Glutamatergic neuron (in vitro differentiated cells): ENCODE results near the gene NAV2. TPM values are rescaled to one million over a fixed set of nuclear protein-coding genes. Genes with fewer than 3 reads are reported as not detected.
A peak's percentile ranks its signal among the peaks of the same experiment; 100 is the strongest.
"Not testable (repeated sequence)": the region's sequence is repeated elsewhere in the genome, so short reads cannot be mapped to it uniquely, and the experiment has no call there.

Experiments
- DNase-seq: peaks from one replicate; pipeline ENCODE4 v3.0.0; 2022
- H3K27ac Mint-ChIP-seq: one replicate; pipeline ENCODE4 v1.8.0; 2020; ENCODE audit warnings: mild to moderate bottlenecking, mixed read lengths, inconsistent platforms; ENCODE audit not compliant: unreplicated experiment
- H3K27me3 Mint-ChIP-seq: one replicate; pipeline ENCODE4 v1.8.0; 2020; ENCODE audit warnings: mild to moderate bottlenecking, moderate library complexity, mixed read lengths, inconsistent platforms; ENCODE audit not compliant: unreplicated experiment
- H3K36me3 Mint-ChIP-seq: one replicate; pipeline ENCODE4 v1.8.0; 2020; ENCODE audit warnings: mild to moderate bottlenecking, mixed read lengths, inconsistent platforms; ENCODE audit not compliant: unreplicated experiment
- H3K4me1 Mint-ChIP-seq: one replicate; pipeline ENCODE4 v1.8.0; 2020; ENCODE audit warnings: mild to moderate bottlenecking, low read depth, mixed read lengths, inconsistent platforms; ENCODE audit not compliant: unreplicated experiment
- H3K4me3 Mint-ChIP-seq: one replicate; pipeline ENCODE4 v1.8.0; 2020; ENCODE audit warnings: mild to moderate bottlenecking, mixed read lengths, inconsistent platforms; ENCODE audit not compliant: unreplicated experiment
- H3K9me3 Mint-ChIP-seq: one replicate; pipeline ENCODE4 v1.8.0; 2020; ENCODE audit warnings: mild to moderate bottlenecking, moderate library complexity, mixed read lengths, inconsistent platforms; ENCODE audit not compliant: unreplicated experiment
- total RNA-seq: library from RNA; stranded (reverse); fragmentation: NEBNext Ultra II Directional; extraction: Animal tissue kit (Norgen Biotek cat#: 25700); gene quantifications from one replicate; pipeline ENCODE4 v1.2.1, GENCODE V29; 2021; ENCODE audit not compliant: unreplicated experiment
- TF ChIP-seq, protein P1 (sequence below): fragments of 200-600 bp; sonication (generic); IDR thresholded peaks from one replicate; pipeline ENCODE4 v1.5.0; 2021; ENCODE audit not compliant: partially characterized antibody, unreplicated experiment

The NAV2 gene
- total RNA-seq, 1 donor from 2014 or later = 117 TPM

DNA sequence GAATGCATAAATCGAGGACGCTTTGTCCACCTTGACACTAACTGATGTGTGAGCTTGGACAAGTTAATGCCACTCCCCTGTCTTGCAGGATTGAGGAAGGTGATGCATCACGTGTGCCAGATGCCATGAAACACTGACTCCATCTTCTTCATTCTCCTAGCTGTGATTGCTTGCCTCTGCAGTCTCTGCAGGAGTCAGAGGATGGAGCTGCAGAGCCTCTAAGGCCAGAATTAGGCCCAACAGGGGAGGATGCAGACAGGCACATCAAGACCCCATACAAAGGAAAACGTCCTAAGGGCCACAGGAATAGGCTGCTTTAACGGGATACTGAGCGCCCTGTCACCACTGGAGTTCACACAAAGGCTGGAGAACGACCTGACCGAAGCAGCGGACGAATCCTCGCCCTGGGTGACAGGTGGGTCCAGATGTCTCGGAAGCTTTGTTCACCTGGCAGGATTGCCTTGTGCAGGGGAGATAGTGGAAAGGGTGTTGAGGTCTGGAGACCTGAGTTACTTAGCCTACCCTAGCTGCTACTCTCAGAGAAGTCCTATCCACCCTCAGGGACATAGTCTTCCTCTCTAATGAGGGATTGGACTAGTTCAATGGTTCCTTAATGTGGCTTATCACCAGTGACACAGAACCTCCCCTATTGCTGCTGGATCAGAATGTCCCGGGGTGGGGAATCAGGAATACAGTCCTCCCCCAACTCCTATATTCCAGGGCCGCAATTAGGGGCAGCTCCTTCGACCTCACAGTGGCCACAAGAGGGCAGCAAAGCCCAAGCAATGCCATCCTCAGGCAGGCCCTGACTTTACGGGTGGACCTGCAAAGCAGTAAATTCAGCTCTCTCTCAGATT lies 415.3 kb downstream of the NAV2 start:
- TF ChIP-seq, protein P1, sequence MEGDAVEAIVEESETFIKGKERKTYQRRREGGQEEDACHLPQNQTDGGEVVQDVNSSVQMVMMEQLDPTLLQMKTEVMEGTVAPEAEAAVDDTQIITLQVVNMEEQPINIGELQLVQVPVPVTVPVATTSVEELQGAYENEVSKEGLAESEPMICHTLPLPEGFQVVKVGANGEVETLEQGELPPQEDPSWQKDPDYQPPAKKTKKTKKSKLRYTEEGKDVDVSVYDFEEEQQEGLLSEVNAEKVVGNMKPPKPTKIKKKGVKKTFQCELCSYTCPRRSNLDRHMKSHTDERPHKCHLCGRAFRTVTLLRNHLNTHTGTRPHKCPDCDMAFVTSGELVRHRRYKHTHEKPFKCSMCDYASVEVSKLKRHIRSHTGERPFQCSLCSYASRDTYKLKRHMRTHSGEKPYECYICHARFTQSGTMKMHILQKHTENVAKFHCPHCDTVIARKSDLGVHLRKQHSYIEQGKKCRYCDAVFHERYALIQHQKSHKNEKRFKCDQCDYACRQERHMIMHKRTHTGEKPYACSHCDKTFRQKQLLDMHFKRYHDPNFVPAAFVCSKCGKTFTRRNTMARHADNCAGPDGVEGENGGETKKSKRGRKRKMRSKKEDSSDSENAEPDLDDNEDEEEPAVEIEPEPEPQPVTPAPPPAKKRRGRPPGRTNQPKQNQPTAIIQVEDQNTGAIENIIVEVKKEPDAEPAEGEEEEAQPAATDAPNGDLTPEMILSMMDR = peak; percentile 87
- DNase-seq = peak; percentile 94
- no peak overlapping the region for H3K4me3 Mint-ChIP-seq
- H3K9me3 Mint-ChIP-seq = no peaks in the 10 kb centered on the region
- H3K27ac Mint-ChIP-seq = no peak overlapping the region
- no peaks in the 10 kb centered on the region for H3K36me3 Mint-ChIP-seq
- H3K4me1 Mint-ChIP-seq = no peaks in the 10 kb centered on the region
- H3K27me3 Mint-ChIP-seq = peaks cover 3% of the 10 kb centered on the region

DNA sequence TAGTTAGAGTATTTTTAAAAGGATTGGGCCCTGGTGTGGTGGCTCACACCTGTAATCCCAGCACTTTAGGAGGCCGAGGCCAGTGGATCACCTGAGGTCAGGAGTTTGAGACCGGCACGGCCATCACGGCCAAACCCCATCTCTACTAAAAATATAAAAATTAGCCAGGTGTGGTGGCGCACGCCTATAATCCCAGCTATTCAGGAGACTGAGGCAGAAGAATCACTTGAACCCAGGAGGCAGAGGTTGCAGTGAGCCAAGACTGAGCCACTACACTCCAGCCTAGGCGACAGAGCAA lies 415.8 kb downstream of the NAV2 start:
- H3K9me3 Mint-ChIP-seq, H3K27me3 Mint-ChIP-seq, H3K36me3 Mint-ChIP-seq, H3K27ac Mint-ChIP-seq, DNase-seq, H3K4me1 Mint-ChIP-seq, H3K4me3 Mint-ChIP-seq: not testable (repeated sequence)
- TF ChIP-seq, protein P1 = peak; percentile 6

DNA sequence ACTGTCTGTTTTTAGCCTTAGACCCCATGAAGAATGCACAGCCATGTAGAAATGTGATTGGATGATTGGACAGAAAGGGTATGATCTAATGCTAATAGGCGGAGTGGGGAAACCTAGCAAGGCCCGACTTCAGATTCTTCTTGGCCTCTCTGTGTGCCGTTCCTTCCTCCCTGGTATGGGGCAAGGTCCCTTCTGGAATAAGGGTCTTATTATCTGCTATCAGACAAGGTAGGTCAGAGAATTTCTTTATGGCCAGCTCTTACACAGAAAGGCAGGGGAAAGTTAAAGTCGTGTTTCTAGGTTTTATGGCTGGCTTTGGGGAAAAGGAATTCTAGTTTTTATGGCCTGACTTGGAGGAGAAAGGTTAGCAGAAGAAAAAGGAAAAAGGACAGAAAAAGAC lies 417.0 kb downstream of the NAV2 start:
- TF ChIP-seq, protein P1 = no peak
- Mint-ChIP-seq H3K27ac (no peak overlapping the region), H3K36me3 (no peaks in the 10 kb centered on the region), H3K9me3 (no peaks in the 10 kb centered on the region), H3K4me3 (no peak overlapping the region), H3K27me3 (peaks cover 5% of the 10 kb centered on the region), H3K4me1 (no peaks in the 10 kb centered on the region)
- DNase-seq = no peak

DNA sequence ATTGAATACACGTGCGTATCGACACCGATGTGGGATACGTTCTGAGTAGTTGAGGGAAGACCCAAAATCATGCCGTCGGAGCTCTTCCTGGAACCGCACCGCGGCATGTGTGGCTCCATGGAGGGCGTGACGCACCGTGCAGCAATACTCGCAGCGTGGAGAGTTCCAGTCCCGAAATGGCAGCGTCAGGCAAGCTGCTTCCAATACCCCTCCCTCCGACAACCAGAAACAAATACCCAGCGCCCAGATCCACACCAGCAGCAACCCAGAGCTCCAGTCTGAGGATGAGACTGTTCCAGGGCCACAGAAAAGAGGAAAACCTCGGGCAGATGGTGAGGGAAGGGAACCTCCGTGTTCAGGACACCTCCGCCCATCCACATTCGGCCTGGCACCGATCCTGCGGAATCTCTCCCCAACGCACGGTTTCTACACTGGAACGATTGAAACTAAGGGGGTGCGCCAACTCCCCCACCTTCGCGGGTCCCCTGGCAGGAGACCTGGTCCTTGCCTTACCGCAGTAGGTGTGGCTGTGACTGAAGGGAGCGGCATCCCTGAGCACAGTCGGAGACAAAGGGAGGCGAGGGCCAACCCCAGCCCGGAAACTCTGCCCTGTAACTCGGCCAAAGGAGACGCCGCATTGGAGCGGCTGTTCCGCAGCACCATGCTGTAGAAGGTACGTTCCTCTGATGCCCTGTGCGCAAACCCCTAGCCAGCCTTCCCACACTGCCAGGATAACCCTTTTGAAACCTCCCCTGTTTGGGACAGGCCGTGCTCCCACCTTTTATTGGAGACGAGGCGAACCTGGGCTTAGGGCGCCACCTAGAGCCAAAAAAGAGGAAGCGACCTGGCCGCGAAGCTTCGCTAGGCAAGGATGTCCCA lies 419.4 kb downstream of the NAV2 start:
- peak; percentile 79 for DNase-seq
- Mint-ChIP-seq H3K36me3 (no peaks in the 10 kb centered on the region), H3K27ac (peak overlapping the region; percentile 69), H3K4me1 (no peaks in the 10 kb centered on the region), H3K4me3 (peak overlapping the region; percentile 86), H3K27me3 (peaks cover 5% of the 10 kb centered on the region), H3K9me3 (no peaks in the 10 kb centered on the region)
- TF ChIP-seq, protein P1 = peak; percentile 92

DNA sequence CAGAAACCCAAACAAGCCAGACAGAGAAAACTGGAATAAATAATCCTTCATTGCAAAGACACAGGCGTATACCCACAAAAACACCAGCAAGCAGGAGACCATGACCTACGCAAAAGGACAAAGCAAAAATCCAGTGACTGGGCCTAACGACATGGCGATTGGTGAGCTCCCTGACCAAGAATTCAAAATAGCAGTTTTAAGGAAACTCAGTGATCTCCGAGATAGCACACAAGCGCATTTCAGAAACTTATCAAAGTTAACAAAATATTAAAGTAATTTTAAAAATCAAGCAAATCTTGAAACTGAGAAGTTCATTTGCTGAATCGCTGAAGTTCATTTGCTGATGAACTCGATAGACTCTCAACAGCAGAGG lies 420.0 kb downstream of the NAV2 start:
- no peaks in the 10 kb centered on the region for H3K9me3 Mint-ChIP-seq
- H3K4me3 Mint-ChIP-seq = peak overlapping the region; percentile 86
- no peak for DNase-seq
- H3K27me3 Mint-ChIP-seq = peaks cover 5% of the 10 kb centered on the region
- TF ChIP-seq, protein P1 = peak; percentile 56
- H3K27ac Mint-ChIP-seq = no peak overlapping the region
- H3K4me1 Mint-ChIP-seq = no peaks in the 10 kb centered on the region
- no peaks in the 10 kb centered on the region for H3K36me3 Mint-ChIP-seq
